Measurements from ENCODE around the gene CLEC19A. TPM values are rescaled to one million over a fixed set of nuclear protein-coding genes. Genes with fewer than 3 reads are reported as not detected.

CLEC19A gene
- total and polyA plus RNA-seq, 9 donors: not detected

- Histone ChIP-seq H3K4me3 (no peak overlapping the region), H3K9me3 (no peaks in the 10 kb centered on the region), H3K27me3 (no peaks in the 10 kb centered on the region), H3K4me1 (ENCODE audit: insufficient read depth) (no peaks in the 10 kb centered on the region), H3K36me3 (no peaks in the 10 kb centered on the region), H3K27ac (no peak overlapping the region)
- DNase-seq: no peak
- 0 to 53% (median 19%) methylated on average over 1 of the region's 1 CpG for WGBS, 3 donors
- no peak for TF ChIP-seq POLR2A (IDR thresholded peaks at IDR 0.05)
- TF ChIP-seq CTCF (IDR thresholded peaks at IDR 0.05): no peak
- no peak for TF ChIP-seq EP300 (IDR thresholded peaks at IDR 0.05)
- intact Hi-C loops (cut with DNase I): loop anchor here in 1 of 4 donors (10.0 kb wide), 1 partner anchor 63 kb away; no protein-coding TSS in a partner anchor
Measured at GRCh38 chr16:19301931-19302330, 16.4 kb downstream of the CLEC19A start.

GRCh38 chr16:19304750-19305149 lies 19.2 kb downstream of the CLEC19A start:
- Histone ChIP-seq H3K27ac (no peak overlapping the region), H3K4me1 (ENCODE audit: insufficient read depth) (no peaks in the 10 kb centered on the region), H3K27me3 (no peaks in the 10 kb centered on the region), H3K36me3 (no peaks in the 10 kb centered on the region), H3K4me3 (no peak overlapping the region), H3K9me3 (no peaks in the 10 kb centered on the region)
- intact Hi-C loops (cut with DNase I): loop anchor here in 1 of 4 donors (10.0 kb wide), 1 partner anchor 60 kb away; no protein-coding TSS in a partner anchor
- DNase-seq: no peak
- TF ChIP-seq EP300 (IDR thresholded peaks at IDR 0.05) (no peak), POLR2A (IDR thresholded peaks at IDR 0.05) (no peak), CTCF (IDR thresholded peaks at IDR 0.05) (no peak)
- WGBS, 3 donors: 44 to 58% (median 55%) methylated on average over 2 of the region's 2 CpGs

GRCh38 chr16:19305443-19305842 lies 19.9 kb downstream of the CLEC19A start:
- TF ChIP-seq POLR2A (IDR thresholded peaks at IDR 0.05) (no peak), CTCF (IDR thresholded peaks at IDR 0.05) (no peak), EP300 (IDR thresholded peaks at IDR 0.05) (no peak)
- intact Hi-C loops (cut with DNase I): loop anchor here in 1 of 4 donors (10.0 kb wide), 1 partner anchor 59 kb away; no protein-coding TSS in a partner anchor
- 75 to 91% (median 88%) methylated on average over 2 of the region's 2 CpGs for WGBS, 3 donors

GRCh38 chr16:19307587-19308241 lies 22.2 kb downstream of the CLEC19A start:
- no peak overlapping the region for H3K27ac ChIP-seq
- DNase-seq: no peak
- H3K27me3 ChIP-seq: no peaks in the 10 kb centered on the region
- intact Hi-C loops (cut with DNase I): loop anchor here in 1 of 4 donors (10.0 kb wide), 1 partner anchor 57 kb away; no protein-coding TSS in a partner anchor
- no peaks in the 10 kb centered on the region for H3K36me3 ChIP-seq
- no peaks in the 10 kb centered on the region for H3K9me3 ChIP-seq
- TF ChIP-seq EP300 (IDR thresholded peaks at IDR 0.05) (no peak), CTCF (IDR thresholded peaks at IDR 0.05) (no peak), POLR2A (IDR thresholded peaks at IDR 0.05) (no peak)
- no peaks in the 10 kb centered on the region for H3K4me1 ChIP-seq (ENCODE audit: insufficient read depth)
- H3K4me3 ChIP-seq: no peak overlapping the region
- 54 to 58% (median 55%) methylated on average over 8 of the region's 8 CpGs for WGBS, 3 donors

More at GRCh38 chr16:19305443-19305842, 19.9 kb downstream of the CLEC19A start:
- no peaks in the 10 kb centered on the region for H3K27me3 ChIP-seq
- H3K36me3 ChIP-seq: no peaks in the 10 kb centered on the region
- no peak overlapping the region for H3K4me3 ChIP-seq
- no peak overlapping the region for H3K27ac ChIP-seq
- H3K9me3 ChIP-seq: no peaks in the 10 kb centered on the region
- no peak for DNase-seq
- no peaks in the 10 kb centered on the region for H3K4me1 ChIP-seq (ENCODE audit: insufficient read depth)

All from ovary (tissue), 9 donors.